HG03135 (cell line): ENCODE results near the gene CLSTN3.
"Not testable (repeated sequence)": the region's sequence is repeated elsewhere in the genome, so short reads cannot be mapped to it uniquely, and the experiment has no call there.

ENCODE experiments used
- ATAC-seq: cut with Tn5 transposase; IDR thresholded peaks from one replicate; pipeline ENCODE4 v1.9.1; 2021; ENCODE audit warnings: mild to moderate bottlenecking, moderate library complexity; ENCODE audit not compliant: unreplicated experiment

Gene CLSTN3

DNA sequence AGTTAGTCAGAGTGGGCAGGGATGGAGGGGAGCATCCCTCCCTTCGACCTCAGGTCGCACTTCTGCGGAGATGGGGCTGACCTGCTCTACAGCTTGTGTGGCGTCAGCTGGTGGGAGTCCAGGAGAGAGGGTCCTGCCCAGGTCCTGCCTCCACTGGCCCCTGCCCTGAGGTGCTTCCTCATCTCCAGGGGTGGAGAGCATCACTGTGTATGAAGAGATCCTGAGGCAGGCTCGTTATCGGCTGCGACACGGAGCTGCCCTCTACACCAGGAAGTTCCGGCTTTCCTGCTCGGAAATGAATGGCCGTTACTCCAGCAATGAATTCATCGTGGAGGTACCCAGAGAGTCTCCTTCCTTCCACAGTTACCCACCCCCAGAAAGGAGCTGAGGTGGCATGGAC, 20.2 kb downstream of the CLSTN3 start:
- no peak for ATAC-seq

DNA sequence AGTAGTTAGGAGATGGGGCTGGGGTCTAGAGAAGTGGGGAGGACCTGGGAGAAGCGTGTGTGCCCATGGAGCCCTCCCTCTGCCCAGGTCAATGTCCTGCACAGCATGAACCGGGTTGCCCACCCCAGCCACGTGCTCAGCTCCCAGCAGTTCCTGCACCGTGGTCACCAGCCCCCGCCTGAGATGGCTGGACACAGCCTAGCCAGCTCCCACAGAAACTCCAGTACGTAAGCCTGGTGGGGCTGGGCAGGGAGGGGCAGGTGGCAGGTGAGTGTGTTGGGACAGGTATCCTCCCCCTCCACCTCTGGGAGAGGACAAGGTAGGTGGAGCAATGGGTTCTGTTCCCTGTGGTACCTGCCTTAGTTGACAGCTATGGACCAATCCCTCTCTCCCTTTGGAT, 20.7 kb downstream of the CLSTN3 start:
- ATAC-seq, result no peak

DNA sequence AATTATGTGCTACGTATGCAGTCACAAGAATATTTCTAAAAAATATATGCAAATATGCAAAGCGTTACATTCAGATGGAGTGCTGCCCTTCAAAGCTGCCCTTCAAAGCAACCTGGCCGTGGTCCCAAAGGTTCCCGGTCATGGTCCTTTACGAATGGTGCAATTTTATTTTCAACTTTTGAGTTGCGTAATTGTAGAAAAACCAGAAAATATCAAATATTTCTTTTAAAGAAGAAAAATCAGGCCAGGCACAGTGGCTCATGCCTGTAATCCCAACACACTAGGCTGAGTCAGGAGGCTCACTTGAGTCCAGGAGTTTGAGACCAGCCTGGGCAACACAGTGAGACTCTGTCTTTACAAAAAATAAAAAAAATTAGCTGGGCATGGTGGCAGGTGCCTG, 21.4 kb downstream of the CLSTN3 start:
- ATAC-seq, result no peak

DNA sequence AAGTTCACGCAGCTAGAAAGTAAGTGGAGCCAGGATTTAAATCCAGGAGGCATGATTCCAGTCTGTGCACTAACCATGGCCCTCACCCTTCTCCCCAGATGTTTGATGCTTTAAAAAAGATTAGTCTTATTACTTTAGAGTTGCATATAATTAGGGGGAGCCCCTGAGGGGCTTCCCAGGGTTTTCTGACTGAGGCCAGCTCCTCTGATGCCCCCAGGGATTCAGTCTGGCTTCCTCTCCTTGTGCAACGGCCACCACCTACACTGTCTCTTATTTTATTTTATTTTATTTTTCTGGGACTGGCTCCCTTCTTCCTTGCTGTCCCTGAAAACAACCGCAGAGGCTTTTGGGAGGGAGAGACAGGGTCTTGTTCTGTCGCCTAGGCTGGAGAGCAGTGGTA, 22.6 kb downstream of the CLSTN3 start:
- ATAC-seq, result no peak

DNA sequence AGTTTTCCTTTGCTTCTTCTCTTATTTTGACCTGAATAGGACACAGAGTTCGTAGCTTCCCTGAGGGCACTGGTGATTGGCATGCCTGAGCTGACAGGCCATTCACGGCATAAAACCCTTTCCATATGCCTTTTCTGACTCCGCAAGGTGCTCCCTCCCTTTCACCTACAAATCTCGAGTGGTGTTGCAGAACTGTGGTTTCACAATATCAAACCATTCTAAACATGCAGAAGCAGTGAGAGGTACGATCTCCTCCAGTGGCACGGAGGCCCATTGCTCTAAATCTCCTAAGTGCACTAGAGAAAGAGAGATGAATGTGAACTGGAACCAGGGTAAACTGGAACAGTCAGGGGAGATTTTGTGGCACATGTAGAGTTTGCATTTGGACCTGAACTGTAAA, 23.9 kb downstream of the CLSTN3 start:
- ATAC-seq, result no peak

DNA sequence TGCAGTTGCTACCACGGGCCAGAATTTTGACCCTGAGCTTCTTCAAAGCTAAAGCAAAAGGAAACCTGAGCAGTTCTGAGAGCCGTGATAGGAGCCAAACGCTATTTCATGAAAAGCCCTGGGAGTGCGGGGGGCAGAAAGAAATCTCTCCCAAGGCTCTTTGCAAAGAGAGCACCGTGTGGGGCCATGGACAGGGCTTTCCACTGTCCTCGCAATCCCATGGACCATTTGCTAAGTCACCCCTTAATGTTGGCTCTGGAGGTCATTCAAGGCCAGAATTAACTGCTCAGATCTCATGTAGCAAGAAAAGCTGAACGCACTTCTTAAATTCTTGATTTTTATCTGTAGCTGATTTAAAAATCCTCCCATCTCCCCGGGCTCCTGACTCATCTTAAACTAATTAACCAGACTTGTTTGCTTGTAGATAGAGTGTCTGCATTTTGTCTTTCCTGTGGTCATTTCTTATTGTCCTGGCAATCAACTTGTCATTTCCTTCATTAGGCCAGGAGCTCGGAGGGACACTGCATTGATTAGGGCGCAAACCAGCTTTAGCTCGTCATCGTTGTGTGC, 24.8 kb downstream of the CLSTN3 start:
- no peak for ATAC-seq

DNA sequence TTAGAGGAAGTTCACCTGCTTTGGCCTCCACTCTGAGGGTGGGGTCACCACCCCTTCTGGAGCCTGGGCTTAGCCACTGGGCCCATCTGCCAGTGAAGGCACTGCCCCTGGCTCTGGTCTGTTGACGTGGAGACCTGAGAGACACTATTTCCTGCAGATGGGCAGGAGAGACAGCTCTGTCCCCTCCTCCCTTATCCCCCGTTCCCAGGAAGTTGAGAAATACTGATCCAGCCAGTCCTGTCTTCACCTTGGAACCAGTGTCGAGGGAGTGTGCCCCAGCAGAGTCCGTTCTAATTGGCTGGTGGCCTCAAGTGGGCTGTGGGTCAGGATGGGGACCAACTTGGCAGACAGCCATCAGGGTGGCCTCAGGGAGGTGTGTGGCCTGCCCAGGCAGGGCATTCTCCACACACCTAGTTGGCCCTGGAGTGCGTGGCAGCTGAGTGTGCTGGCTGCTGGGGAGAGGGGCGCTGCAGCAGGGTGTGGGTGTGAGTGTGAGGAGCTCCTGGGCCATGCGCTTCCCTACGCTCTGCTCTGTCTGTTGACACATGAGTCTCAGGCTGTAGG, 25.4 kb downstream of the CLSTN3 start:
- no peak for ATAC-seq

DNA sequence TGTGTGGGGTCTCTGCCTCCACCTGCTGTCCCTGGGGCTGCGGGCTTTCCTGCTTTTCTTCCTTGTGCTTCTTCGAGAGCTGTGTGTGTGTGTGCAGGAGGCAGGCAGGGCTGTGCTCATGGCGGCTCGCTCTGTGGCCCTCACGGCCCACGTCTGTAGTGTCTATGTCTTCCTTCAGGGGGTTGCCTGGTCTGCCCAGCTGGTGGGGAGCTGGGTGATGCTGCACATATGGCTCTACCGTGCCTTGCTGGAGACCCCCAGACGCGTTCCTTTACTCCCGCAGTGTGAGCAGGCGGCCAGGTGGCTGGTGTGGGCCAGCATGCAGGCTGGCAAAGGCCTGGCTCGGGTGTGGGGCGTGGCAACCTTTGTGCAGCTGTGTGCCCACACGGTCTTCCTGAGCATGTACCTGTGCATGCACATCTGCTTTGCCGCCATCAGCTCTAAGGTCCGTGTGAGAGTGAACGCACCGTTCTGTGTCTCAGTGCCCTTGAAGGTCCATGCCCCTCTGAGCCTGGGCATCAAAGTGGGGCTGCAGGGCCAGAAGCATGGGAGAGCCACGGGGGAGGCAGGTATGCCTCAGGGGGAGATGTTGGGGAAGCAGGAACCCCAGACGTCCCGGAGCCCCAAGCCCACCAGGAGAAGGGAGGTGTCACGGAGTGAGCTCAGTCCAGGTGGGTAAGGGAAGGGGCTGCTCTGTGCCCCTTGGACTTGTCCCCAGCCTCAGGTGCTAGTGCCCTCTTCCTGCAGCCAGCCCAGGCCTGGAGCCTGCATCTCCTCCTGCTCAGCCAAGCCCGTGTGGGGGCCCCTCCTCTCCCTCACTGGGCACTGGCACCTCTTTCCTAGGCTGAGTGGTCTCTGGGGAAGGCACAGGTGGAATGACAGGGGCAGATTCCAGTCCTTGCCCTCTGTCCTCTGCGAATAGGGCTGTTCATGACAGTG, 26.4 kb downstream of the CLSTN3 start:
- no peak for ATAC-seq

DNA sequence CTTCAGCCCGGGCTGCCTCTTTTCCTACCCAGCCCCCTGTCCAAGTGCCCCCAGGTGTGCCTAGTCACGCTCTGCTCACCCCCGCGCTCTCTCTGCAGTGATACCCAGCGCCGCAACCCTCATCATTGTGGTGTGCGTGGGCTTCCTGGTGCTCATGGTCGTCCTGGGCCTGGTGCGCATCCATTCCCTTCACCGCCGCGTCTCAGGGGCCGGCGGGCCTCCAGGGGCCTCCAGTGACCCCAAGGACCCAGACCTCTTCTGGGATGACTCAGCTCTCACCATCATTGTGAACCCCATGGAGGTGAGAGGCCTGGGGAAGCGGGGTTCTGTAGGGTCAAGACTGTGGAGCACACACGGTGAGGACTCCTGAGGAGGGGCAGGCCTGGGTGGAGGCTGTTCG, 27.2 kb downstream of the CLSTN3 start:
- ATAC-seq, result no peak

DNA sequence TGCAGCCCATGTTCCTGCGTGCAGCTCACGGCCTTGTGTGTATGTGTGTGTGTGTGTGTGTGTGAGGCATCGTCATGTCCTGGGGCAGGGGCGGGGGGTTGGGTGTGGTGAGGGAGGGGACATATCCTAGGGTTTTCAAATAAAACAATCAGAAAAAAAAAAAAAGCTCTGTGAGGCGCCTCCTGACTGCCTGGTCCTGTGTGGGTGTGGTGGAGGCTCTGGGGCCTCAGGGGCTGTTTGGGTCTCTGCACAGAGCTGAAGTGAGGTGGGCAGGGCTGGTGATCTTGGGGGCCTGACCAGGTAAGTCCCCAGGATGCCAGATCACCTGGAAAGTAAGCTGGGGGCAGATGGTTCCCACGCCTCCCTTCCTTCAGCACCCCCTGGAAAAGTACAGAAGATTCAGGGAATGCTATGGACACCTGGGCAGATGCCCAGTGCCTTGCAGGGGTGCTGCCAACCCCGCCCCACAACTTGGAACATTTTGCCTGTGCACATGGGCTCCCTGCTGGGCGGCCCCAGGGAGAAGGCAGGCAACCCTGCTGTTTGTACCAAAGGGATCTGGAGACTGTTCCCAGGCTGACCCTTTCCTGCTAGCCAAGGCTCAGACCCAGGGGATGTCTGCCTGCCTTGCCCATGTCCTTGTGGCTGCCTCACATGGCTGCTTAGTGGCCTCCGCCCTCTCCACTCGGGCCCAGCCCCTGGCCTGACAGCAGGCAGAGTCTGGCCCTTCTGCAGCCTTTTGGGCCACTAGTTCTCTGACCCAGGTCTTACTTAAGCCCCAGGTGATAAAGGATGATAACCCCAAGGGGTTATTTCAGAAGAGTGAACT, 28.8 kb downstream of the CLSTN3 start:
- no peak for ATAC-seq

DNA sequence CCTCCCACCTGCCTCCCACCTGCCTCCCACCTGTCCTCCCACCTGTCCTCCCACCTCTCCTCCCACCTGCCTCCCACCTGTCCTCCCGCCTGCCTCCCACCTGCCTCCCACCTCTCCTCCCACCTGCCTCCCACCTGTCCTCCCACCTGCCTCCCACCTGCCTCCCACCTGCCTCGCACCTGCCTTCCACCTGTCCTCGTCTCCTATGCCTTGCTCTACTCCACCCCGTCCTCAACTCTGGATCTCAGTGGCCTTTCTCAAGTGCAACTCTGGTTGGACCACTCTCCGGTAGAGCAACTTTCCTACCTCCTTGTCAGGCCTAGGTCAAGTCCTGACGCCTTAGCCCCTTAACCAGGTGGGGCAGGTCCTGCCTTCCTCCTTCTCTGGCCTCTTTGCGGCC, 30.0 kb downstream of the CLSTN3 start:
- ATAC-seq, result no peak

DNA sequence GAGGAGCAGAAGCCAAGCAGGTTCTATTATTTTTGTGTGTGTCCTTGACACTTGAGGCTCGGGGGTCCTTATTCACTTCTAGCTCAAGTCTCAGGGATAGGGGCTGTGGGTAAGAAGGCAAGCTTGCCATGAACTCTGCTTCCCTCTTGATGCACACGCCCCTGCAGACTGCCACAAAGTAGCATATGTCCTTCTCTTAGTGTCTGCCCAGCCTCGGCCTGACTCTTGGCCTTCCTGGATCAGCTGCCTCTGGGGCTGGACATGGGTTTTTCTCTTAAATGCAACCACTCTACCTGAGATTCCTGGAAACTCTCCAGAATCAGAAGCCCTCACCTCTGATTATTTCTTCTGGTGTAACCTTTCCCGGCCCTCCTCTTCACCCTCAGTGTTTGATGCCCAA, 31.2 kb downstream of the CLSTN3 start:
- ATAC-seq, result no peak

DNA sequence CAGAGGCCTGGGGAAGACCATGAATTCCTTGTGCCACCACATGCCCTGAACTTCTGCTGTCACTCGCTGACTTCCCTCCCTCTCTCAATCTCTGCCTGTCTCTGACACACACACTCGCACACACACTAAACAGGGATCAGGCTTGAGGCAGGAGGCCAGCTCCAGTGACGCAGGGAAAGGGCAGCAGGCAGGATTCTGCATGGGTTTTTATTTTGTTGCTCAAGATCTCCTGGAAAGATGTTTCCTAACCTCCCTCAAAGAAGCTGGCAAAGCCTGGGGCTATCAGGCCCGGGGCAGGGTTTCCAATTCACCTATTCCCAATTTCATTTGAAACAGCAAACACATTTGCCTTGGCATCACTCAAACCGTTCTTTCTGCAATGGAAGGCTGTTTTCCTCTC, 31.6 kb downstream of the CLSTN3 start:
- ATAC-seq, result no peak

DNA sequence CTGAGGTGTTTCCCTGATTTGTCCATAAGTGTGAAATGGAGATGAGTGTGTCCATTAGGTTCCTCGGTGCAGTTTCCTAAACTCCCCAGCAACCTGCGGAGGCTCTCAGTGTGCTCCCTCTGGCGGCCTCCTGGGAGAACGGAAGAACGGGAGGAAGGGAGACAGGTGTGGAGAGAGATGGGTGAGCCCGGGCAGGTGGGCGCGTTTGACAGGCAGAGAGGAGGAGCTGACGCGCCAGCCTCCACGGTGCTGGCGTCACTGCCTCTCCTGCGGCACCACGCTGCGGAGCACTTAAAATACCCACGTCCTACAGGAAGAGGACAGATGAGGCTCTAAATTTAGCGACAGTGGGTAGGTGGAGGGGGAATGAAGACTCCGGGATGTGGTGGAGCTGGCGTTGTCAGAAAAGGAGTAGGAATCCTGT, 32.5 kb downstream of the CLSTN3 start:
- ATAC-seq, result no peak

DNA sequence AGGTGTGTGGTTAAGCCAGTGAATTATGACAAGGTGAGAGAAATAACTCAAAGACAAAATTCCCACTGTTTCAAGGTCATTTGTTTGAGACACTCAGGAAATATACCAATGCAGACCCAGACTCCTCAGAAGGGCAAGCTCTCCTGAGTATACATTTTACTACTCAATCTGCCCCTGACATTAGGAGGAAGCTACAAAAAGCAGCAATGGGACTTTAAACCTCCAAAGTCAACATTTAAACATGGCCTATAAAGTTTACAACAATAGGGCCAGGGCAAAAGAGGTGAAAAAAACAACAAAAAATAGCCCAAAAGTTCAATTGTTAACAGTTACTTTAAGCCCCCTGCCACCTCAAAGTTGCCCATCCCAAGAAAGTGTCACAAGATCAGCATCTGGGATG, 39.8 kb downstream of the CLSTN3 start:
- no peak for ATAC-seq

DNA sequence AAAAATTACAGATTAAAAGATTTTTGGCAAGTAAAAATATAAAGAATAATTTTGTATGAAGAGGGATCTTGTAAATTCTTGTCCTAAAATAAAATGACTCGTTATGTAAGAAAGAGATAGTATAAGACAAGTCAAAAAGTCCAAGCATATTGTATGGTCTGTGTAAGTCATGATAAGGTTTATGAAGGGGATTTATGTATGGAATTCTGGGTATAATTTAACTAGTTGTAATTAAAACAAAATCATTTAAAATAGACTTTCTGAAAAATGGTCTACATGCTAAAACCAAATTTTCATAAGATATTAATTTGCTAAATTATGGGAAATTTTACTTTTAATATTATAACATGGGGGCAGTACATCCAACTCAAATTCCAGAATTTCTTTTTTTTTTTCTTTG, 41.7 kb downstream of the CLSTN3 start:
- ATAC-seq, result no peak

DNA sequence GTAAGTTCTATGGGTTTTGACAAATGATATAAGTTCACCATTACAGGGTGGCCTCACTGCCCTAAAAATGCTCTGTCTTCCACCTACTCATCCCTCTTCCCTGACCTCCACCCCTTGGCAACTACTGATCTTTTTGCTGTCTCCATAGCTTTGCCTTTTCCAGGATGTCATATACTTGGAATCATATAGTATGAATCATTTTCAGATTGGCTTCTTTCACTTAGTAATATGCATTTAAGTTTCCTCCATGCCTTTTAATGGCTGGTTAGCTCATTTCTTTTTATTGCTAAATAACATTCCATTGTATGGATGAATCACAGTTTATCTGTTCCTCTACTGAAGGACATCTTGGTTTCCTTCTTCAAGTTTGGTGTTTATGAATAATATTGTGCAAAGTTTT, 45.3 kb downstream of the CLSTN3 start:
- no peak for ATAC-seq

DNA sequence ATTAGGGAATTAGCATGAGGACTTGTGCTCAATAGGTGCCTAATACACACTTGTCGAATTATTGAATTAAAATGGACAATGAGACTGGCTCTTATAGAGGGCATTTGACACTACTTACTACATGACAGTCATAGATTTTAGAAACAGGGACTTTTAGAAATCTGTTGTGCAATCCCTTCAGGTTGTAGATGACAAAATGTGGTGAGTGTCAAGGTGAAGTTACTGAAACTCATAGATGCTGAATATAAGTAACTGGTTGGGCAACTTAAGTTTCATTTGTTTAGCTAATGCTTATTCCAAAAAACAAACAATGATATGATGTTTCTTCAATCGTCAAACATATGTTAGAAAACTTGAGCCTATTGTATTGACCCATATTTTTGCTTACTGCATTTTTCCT, 46.4 kb downstream of the CLSTN3 start:
- ATAC-seq, result no peak

DNA sequence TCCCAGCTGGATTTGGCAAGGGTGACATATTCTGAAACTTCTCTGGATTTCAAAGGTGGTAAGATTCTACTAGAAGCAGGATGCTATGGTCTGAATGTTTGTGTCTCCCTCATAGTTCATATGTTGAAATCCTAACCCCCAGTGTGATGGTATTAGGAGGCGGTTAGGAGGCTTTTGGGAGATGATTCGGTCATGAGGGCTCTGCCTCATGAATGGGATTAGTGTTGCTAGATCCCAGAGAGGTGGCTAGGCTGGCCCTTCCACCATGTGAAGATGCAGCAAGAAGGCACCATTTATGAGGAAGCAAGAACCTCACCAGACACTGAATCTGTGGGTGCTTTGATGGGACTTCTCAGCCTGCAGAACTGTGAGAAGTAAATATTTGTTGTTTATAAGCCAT, 48.3 kb downstream of the CLSTN3 start:
- no peak for ATAC-seq

DNA sequence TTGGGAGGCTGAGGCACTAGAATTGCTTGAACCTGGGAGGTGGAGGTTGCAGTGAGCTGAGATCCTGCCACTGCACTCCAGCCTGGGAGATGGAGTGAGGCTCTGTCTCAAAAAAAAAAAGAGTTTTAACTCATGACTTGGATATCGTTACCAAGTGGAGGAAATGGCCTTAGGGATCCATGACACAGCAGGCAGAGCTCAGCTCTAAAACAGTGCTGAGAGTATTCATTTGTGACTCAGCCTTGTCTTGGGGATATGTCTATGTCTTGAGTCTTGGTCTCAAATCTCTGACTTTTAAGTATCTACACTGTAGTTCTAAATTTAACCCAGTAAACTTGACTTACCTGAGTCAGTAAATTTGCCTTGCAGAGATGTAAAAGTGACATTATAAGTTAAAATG, 50.5 kb downstream of the CLSTN3 start:
- no peak for ATAC-seq

DNA sequence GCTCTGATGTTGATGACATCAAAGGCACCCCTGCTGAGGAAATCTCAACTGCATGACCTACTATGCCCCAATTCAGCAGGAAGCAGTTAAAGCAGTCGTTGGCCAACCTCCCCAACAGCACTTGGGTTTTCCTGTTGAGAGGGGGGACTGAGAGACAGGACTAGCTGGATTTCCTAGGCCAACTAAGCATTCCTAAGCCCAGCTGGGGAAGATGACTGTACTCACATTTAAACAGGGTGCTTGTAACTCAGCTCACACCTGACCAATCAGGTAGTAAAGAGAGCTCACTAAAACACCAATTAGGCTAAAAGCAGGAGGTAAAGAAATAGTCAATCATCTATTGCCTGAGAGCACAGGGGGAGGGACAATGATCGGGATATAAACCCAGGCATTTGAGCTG, 55.9 kb downstream of the CLSTN3 start:
- not testable (repeated sequence) for ATAC-seq
